Kasumi-1 (cell line): ENCODE data around the gene PIR.
A peak's percentile ranks its signal among the peaks of the same experiment; 100 is the strongest.

ENCODE experiments used
- DNase-seq, 2 experiments: peaks; one replicate each; lab custom pipeline; 2025; lab: John Stamatoyannopoulos, UW

PIR gene

GRCh38 chrX:15349046-15349445 lies 144.1 kb downstream of the PIR start:
- DNase-seq = peak; percentile 49 to 61

GRCh38 chrX:15345976-15346375 lies 147.2 kb downstream of the PIR start:
- no peak for DNase-seq

GRCh38 chrX:15344106-15344505 lies 149.0 kb downstream of the PIR start:
- no peak for DNase-seq

DNA sequence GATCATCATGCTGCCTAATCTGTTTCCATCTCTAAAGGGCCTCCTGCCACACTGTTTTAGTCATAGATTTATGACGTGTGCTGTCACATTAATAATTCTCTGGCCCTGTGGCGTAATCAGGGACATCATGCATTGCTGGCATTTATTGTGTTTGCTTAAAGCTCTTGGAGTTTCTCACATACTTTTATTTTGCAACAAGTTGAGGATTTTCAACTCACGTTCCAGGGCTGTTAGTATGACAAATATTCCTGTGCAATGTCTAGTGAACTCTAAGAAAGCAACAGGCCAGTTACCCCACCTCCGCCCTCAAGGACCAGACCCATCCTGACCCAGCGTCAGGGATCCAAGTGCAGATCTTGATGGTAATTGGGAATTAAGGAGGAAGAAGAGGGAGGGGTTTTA lies 150.1 kb downstream of the PIR start:
- no peak for DNase-seq

DNA sequence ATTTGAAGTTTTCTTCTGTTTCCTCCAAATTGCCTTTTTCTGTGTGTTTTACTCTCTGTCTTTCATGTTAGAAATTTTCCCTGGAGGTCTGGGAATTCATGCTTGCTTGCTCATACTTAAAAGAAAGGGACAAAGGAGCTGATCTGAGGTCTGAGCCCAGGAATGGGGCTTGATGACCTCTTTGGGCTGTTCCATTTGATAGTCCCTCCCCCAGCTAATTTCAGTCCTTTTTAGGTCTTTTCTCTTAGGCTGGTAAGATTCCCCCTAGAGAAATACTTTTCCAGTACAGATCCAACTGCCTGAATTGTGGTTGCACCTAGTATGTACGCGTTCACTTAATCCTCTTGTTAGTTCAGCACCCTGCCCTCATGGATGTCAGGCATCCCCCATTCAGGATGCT lies 152.3 kb downstream of the PIR start:
- DNase-seq = no peak

GRCh38 chrX:15336023-15336413 lies 157.1 kb downstream of the PIR start:
- DNase-seq = no peak

- peak; percentile 82 to 90 for DNase-seq
These were observed 157.8 kb downstream of the PIR start, which contains the start of gene PIGA for GRCh38 chrX:15335135-15336022. Gene PIGA, minus strand, starts transcription at chrX:15335523. Its CDS starts 3,593 bp downstream, at chrX:15331930.
